Activated T-helper 1 cell treated with anti-CD3 and anti-CD28 coated beads, Interleukin-12 subunit alpha, Interleukin-12 subunit beta, Interleukin-2, Interleukin-4 antibody, amounts not matched to agents 30 ng/mL and 10 ng/mL and 1 ng/mL, durations not matched to agents 14 hours and 24 hours and 36 hours (primary cell): ENCODE results near the gene SUMO1. TPM values are rescaled to one million over a fixed set of nuclear protein-coding genes. Genes with fewer than 3 reads are reported as not detected.
"Not testable (repeated sequence)": the region's sequence is repeated elsewhere in the genome, so short reads cannot be mapped to it uniquely, and the experiment has no call there.

Experiments
- DNase-seq: peaks from one replicate; pipeline ENCODE4 v3.0.0; 2021; ENCODE audit warnings: low spot score
- H3K27ac Mint-ChIP-seq: one replicate; pipeline ENCODE4 v1.8.0; 2021; ENCODE audit warnings: mild to moderate bottlenecking, mixed read lengths
- H3K27me3 Mint-ChIP-seq: one replicate; pipeline ENCODE4 v1.8.0; 2022; ENCODE audit warnings: mild to moderate bottlenecking, moderate library complexity, mixed read lengths; ENCODE audit not compliant: insufficient read depth
- H3K36me3 Mint-ChIP-seq: one replicate; pipeline ENCODE4 v1.8.0; 2021; ENCODE audit warnings: low read depth, mixed read lengths
- H3K4me1 Mint-ChIP-seq: one replicate; pipeline ENCODE4 v1.8.0; 2021; ENCODE audit warnings: low read depth, mixed read lengths
- H3K4me3 Mint-ChIP-seq: one replicate; pipeline ENCODE4 v1.8.0; 2021; ENCODE audit warnings: mild to moderate bottlenecking, moderate library complexity, mixed read lengths
- H3K9me3 Mint-ChIP-seq: one replicate; pipeline ENCODE4 v1.8.0; 2021; ENCODE audit warnings: mixed read lengths
- intact Hi-C: fragments of 100-400 bp; cut with micrococcal nuclease; formaldehyde crosslinking; loops from one replicate; pipeline ENCODE4 v1.15.1; 2024
- total RNA-seq: library from RNA; stranded (reverse); gene quantifications from 2 replicates; pipeline ENCODE4 v1.2.3, GENCODE V29; 2022

SUMO1 gene
- total RNA-seq = 126 and 127 TPM in 2 replicates

DNA sequence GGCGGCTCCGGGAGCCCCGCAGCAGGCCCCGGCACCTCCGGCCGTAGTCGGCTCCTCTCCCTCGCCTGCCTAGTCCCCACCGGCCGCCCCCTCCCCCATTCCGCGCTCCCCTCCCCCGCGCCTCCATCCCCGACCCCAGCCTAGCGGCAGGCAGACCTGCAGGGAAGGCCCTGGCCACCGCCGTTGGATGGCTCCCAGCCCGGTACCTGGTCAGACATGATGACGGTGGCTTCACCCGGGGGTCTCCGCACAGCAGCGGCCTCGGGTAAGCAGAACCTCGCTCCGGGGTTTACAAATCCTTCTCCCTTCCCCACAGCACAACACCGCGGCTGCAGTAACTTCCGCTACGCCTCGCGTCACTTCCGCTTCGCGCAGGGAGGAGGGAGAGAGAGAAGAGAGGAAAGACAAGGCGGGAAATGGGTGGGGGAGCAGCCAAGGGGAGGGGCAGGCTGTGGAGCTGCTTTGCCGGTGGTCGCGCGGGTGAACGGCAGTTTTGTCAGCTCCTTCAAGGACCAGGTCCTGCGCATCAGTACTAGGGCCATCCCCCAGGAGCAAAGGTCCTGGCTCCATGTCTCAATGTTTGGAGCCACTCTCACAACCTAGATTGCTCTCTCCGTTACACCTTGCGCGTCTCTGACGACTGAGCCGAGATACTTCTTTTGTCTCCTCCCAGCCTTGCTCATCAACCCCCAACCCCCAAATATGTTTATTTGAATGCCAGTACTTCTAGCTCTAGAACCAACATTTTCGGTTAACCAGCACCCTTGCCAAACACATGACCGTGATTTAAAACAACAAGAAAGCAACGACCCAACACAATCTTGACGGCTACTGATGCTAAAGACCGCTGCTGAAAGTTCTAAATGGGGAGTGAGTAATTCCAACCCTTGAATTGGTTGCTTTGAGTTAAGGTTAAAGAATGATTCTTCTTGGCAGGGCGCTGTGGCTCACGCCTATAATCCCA lies at the start of gene SUMO1:
Gene SUMO1, minus strand, starts transcription at position 364 of the 964 bp plus-strand sequence. Its CDS starts 146 bp downstream, at position 218.
- DNase-seq = peak; percentile 89
- H3K4me3 Mint-ChIP-seq = peak within 1 kb of the TSS; percentile 98
- H3K36me3 Mint-ChIP-seq = peaks cover 4% of the 10 kb centered on the region
- H3K27ac Mint-ChIP-seq = peak within 1 kb of the TSS; percentile 93
- no peaks in the 10 kb centered on the region for H3K9me3 Mint-ChIP-seq
- peaks cover 4% of the 10 kb centered on the region for H3K27me3 Mint-ChIP-seq
- peaks cover 26% of the 10 kb centered on the region for H3K4me1 Mint-ChIP-seq
- intact Hi-C loops = loop anchor here (1.0 to 5.0 kb wide), 9 partner anchors 27 to 1428 kb away; partner anchors contain the start of genes BMPR2, BZW1, FZD7 and NIF3L1

GRCh38 chr2:202286595-202286994 lies 48.2 kb upstream of the SUMO1 start:
- no peak for DNase-seq
- Mint-ChIP-seq H3K36me3 (peaks cover 45% of the 10 kb centered on the region), H3K27ac (no peak overlapping the region), H3K9me3 (no peaks in the 10 kb centered on the region), H3K4me1 (peaks cover 7% of the 10 kb centered on the region), H3K4me3 (no peak overlapping the region), H3K27me3 (no peaks in the 10 kb centered on the region)
- intact Hi-C loops = no loop called here

DNA sequence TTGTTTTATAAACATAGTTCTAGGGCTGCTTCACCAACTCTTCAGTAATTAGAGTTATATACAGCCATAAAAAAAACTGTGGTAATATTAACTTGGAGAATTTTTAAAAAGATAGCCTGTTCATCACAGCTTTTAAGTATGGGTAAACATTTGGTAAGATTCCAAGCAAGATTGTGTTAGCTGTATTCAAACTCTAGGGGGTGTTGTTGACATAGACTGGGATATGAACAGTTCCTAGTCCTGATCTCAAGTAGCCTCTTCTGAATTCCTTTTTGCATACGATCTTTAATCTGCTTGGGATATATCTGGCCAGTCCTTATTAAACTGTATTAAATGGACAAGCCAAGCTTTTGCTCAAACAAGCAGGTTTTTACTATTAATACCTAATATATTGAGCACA lies 40.5 kb upstream of the SUMO1 start:
- Mint-ChIP-seq H3K4me1 (peaks cover 24% of the 10 kb centered on the region), H3K9me3 (no peaks in the 10 kb centered on the region), H3K27me3 (no peaks in the 10 kb centered on the region), H3K4me3 (peak overlapping the region; percentile 7), H3K36me3 (peaks cover 36% of the 10 kb centered on the region), H3K27ac (peak overlapping the region; percentile 92)
- no peak for DNase-seq
- intact Hi-C loops = loop anchor here (1.0 to 5.0 kb wide), 4 partner anchors 12 to 358 kb away; partner anchors contain the start of gene SUMO1

GRCh38 chr2:202278036-202278760 lies 39.8 kb upstream of the SUMO1 start:
- Mint-ChIP-seq H3K27me3 (no peaks in the 10 kb centered on the region), H3K9me3 (no peaks in the 10 kb centered on the region), H3K4me1 (peaks cover 24% of the 10 kb centered on the region), H3K27ac (peak overlapping the region; percentile 92), H3K4me3 (peak overlapping the region; percentile 67), H3K36me3 (peaks cover 36% of the 10 kb centered on the region)
- intact Hi-C loops = loop anchor here (1.0 to 5.0 kb wide), 4 partner anchors 11 to 359 kb away; partner anchors contain the start of gene SUMO1
- DNase-seq = peak; percentile 38

GRCh38 chr2:202276078-202276720 lies 37.8 kb upstream of the SUMO1 start:
- H3K27ac Mint-ChIP-seq = peak overlapping the region; percentile 92
- H3K9me3 Mint-ChIP-seq, DNase-seq, H3K27me3 Mint-ChIP-seq: not testable (repeated sequence)
- peaks cover 24% of the 10 kb centered on the region for H3K36me3 Mint-ChIP-seq
- H3K4me3 Mint-ChIP-seq = peak overlapping the region; percentile 60
- peaks cover 24% of the 10 kb centered on the region for H3K4me1 Mint-ChIP-seq
- intact Hi-C loops = loop anchor here (5.0 kb wide), 1 partner anchor 361 kb away; no protein-coding TSS in a partner anchor

- Mint-ChIP-seq H3K4me3 (peak overlapping the region; percentile 67), H3K27me3 (no peaks in the 10 kb centered on the region), H3K4me1 (peaks cover 14% of the 10 kb centered on the region), H3K9me3 (no peaks in the 10 kb centered on the region), H3K27ac (peak overlapping the region; percentile 86), H3K36me3 (peaks cover 5% of the 10 kb centered on the region)
- no peak for DNase-seq
- intact Hi-C loops = no loop called here
Measured at GRCh38 chr2:202270487-202270886, 32.1 kb upstream of the SUMO1 start.

- no peaks in the 10 kb centered on the region for H3K27me3 Mint-ChIP-seq
- peak overlapping the region; percentile 32 for H3K27ac Mint-ChIP-seq
- H3K4me3 Mint-ChIP-seq = peak overlapping the region; percentile 67
- intact Hi-C loops = loop anchor here (5.0 to 10.0 kb wide), 4 partner anchors 643 to 1407 kb away; partner anchors contain the start of genes CARF, CASP10, CLK1 and CYP20A1
- DNase-seq = no peak
- peaks cover 14% of the 10 kb centered on the region for H3K4me1 Mint-ChIP-seq
- no peaks in the 10 kb centered on the region for H3K9me3 Mint-ChIP-seq
- H3K36me3 Mint-ChIP-seq = peaks cover 5% of the 10 kb centered on the region
Measured at GRCh38 chr2:202269585-202269984, 31.2 kb upstream of the SUMO1 start.

GRCh38 chr2:202267495-202267894 lies 29.1 kb upstream of the SUMO1 start:
- Mint-ChIP-seq H3K4me1 (peaks cover 19% of the 10 kb centered on the region), H3K27ac (no peak overlapping the region), H3K36me3 (peaks cover 5% of the 10 kb centered on the region), H3K4me3 (no peak overlapping the region), H3K9me3 (no peaks in the 10 kb centered on the region), H3K27me3 (no peaks in the 10 kb centered on the region)
- intact Hi-C loops = loop anchor here (1.0 to 10.0 kb wide), 5 partner anchors 11 to 1405 kb away; partner anchors contain the start of genes CARF, CASP10, CLK1 and CYP20A1
- DNase-seq = no peak

GRCh38 chr2:202265467-202266277 lies 27.3 kb upstream of the SUMO1 start, which contains the start of gene NOP58:
TSS of gene NOP58 (plus strand) at chr2:202265763. CDS start at chr2:202265942, 179 bp downstream.
- intact Hi-C loops = loop anchor here (1.0 to 10.0 kb wide), 9 partner anchors 27 to 1403 kb away; partner anchors contain the start of genes BMPR2, CARF, CASP10 and CLK1

DNA sequence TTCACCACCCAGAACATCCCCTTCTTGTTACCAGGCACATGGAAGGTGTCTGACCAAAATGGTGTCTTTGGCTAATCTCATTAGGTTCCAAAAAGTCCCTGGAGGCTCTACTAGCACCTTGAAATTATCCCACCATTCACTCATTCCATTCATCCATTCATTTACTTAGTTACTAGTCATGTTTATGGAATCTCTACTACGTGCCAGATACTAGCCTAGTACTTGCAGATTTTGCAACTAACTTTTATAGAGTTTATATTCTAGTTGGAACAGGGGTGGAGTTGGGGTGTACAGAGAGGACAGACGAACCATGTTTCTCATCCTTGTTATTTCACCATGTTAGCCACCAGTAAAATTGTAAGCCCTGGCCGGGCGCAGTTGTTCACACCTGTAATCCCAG lies 23.1 kb upstream of the SUMO1 start:
- Mint-ChIP-seq H3K4me3 (no peak overlapping the region), H3K36me3 (no peaks in the 10 kb centered on the region), H3K4me1 (peaks cover 4% of the 10 kb centered on the region), H3K27ac (no peak overlapping the region), H3K27me3 (no peaks in the 10 kb centered on the region), H3K9me3 (no peaks in the 10 kb centered on the region)
- no peak for DNase-seq
- intact Hi-C loops = loop anchor here (10.0 kb wide), 1 partner anchor 1077 kb away; the partner anchor contains the start of gene CASP10

More at GRCh38 chr2:202265467-202266277, 27.3 kb upstream of the SUMO1 start, which contains the start of gene NOP58:
- peak within 1 kb of the TSS; percentile 45 for H3K27ac Mint-ChIP-seq
- H3K36me3 Mint-ChIP-seq = peaks cover 5% of the 10 kb centered on the region
- no peaks in the 10 kb centered on the region for H3K9me3 Mint-ChIP-seq
- H3K4me1 Mint-ChIP-seq = peaks cover 19% of the 10 kb centered on the region
- H3K27me3 Mint-ChIP-seq = no peaks in the 10 kb centered on the region
- peak within 1 kb of the TSS; percentile 55 for H3K4me3 Mint-ChIP-seq
- peak; percentile 91 for DNase-seq

DNA sequence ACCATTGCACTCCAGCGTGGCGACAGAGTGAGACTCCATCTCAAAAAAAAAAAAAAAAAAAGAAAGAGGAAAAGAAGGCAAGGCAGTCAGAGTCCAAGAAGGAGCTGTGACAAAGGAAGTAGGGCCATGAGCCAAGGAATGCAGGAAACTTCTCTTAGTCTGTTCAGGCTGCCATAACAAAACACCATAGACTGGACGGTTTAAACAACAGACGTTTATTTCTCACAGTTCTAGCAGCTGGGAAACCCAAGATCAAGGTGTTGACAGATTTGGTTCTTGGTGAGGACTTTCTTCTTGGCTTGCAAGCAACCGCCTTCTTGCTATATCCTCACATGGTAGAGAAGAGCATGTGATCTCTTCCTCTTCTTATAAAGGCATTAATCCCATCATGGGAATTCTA lies 13.1 kb upstream of the SUMO1 start:
- H3K9me3 Mint-ChIP-seq = no peaks in the 10 kb centered on the region
- H3K27ac Mint-ChIP-seq = no peak overlapping the region
- no peak overlapping the region for H3K4me3 Mint-ChIP-seq
- peaks cover 6% of the 10 kb centered on the region for H3K4me1 Mint-ChIP-seq
- intact Hi-C loops = no loop called here
- H3K27me3 Mint-ChIP-seq = peaks cover 8% of the 10 kb centered on the region
- H3K36me3 Mint-ChIP-seq = no peaks in the 10 kb centered on the region
- DNase-seq = no peak
